CD4-positive, alpha-beta T cell treated with Interleukin-4 for 4 hours (primary cell): ENCODE measurements around the gene RAB36.

ENCODE experiments used
- DNase-seq: peaks from one replicate; pipeline ENCODE4 v3.0.0-alpha.2; 2020

RAB36 gene

DNA sequence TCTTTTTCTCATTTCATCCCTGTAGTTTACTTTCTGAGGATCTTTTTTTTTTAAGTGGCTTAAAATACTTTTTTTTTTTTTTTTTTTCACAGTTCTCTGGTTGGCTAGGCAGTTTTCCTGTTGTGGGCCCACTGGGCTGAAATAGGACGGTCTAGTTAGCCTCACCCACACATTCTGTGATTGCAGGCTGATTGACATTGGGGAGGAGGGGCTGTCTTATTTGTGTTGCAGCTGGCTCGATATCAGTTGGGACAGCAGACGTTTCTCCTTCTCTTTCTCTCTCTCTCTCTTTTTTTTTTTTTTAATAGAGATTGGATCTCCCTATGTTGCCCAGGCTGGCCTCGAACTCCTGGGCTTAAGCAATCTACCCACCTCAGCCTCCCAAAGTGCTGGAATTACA is 41.9 kb downstream of the RAB36 start:
- DNase-seq = no peak

DNA sequence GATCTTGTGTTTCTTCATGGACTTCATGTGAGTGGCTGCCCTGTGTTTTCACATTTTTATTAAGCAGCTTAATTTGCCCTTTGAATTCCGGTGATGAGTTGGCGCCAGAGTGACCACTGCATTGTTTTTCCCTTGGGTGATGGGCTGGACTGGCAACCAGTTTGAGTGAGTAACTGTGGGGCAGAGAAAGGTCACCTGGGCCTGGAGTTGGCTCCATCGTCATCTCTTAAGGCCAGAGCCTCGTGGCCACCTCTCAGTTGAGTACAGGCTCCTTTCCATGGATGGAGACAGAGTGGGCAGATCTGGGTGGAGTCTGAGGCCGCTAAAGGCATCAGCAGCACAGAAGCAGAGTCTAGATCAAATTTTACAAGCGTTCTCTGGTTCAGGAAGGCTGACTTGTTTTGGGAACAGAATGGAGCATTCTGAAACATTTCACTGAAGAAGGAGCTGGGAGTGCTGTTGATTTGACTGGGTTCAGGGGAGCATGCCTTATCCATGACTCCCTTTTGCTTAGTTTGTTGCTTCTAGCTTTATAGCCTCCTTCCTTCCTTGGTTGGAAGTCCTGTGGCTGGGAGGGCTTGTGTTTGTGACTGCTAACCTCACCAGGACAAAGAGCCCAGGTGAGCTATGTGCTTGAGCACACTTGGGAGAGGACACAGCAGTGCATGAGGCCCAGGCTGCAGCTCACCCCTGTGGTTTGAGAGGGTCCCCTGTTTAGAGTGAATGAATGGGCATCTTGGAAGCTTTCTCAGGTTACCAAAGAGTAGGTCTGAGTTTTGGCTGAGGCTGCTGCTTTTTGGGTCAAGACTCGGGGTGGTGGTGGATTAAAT is 42.8 kb downstream of the RAB36 start:
- DNase-seq = no peak

DNA sequence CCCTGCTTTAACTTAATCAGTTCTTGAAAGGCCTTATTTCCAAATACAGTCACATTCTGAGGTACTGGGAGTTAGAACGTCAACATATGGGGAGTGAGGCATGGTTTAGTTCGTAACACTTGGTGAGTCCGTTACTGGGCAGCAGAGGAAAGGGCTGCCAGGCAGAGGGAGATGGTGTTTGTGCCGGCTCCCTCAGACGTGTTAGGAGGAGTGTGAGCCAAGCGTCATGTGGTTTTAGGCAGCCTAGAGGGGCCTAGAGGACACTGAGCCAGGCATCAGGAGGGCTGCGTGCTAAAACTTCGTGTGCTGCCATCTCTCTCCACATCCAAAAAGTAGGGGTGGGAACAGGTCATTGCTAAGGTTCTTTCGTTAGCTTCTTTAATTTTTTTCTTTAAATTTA is 45.2 kb downstream of the RAB36 start:
- no peak for DNase-seq

DNA sequence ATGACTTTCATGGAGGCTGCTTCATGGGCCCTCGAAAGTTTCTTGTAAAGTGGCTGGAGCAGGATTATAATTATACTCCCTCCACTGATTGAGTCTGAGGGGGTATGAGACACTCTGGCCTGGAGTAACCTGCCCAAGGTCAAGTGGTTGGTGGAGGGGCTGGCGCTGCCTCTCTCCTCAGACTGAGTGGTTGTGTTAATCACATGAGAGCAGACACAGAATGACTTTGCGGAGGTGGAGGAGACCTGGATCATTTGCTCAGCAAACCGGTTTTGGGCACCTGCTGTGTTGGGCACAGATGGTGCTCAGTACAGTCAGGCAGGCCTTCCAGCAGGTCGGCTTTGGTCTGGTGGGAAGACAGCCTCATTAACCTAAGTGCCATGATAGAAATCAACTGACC is 46.9 kb downstream of the RAB36 start:
- DNase-seq = no peak

DNA sequence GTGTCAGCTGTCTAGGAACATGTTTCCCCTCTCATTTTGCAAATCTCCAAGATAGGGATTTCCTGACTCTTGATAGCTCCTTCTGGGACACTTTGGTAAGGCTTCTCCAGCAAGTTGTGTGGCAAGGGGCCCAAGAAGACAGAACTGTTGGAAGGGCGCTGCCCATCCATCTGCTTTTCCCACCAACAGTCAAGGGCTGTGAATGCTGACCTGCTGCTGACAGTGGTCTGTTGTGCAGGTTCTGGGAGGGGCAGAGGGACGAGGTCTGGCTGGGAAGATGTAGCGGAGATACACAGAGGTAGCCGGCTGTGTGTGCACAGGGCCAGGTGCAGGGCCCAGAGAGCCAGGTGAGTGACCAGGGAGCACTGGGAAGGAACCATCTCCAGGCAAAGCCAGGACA is 47.3 kb downstream of the RAB36 start:
- no peak for DNase-seq

DNA sequence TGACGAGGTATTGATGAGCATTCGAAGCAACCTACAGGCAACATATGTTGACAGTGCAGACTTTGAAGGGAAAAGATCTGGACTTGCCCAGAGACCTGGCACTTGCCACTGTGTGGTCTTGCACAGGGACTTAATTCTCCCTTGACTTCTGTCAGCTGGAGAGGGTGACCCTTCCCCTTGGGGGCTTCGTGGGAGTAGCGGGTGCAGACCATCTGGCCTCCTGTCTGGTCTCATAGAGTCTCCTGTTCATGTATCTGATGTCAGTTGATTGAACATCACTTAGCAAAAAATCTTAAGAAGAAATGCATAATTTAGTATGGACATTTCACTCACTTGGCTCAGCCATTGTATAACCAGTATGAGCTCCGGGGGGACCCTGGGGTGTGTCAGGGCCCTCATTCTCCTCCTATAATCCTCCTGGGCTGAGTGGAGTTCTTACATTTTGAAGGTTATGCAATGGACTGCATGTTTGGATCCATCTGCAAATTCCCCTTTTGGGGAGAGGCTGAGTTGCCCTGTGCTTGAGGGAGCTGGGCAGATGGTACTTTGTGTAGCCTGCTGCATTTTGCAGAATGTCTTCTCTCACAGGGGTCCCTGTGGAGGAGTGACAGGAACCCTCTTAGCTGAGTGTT is 48.0 kb downstream of the RAB36 start:
- DNase-seq = no peak

DNA sequence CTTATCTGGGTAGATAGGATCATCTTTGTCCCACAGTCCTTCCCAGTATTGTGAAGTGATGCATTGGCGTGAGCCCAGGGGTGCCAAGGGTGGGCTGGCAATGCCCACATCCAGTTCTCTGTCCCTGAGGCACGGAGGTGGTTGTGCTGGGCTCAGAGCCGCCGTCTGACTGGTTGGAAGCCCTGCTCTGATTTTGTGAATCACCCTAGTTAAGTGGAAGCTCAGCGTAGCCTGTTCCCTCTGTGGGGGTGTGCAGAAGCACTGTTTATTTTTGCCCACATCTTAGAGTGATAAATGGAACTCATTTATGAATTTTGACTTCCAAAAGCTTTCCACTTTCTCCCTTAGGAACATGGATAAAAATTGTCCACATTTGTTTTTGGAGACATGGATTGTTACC is 48.6 kb downstream of the RAB36 start:
- DNase-seq = no peak

DNA sequence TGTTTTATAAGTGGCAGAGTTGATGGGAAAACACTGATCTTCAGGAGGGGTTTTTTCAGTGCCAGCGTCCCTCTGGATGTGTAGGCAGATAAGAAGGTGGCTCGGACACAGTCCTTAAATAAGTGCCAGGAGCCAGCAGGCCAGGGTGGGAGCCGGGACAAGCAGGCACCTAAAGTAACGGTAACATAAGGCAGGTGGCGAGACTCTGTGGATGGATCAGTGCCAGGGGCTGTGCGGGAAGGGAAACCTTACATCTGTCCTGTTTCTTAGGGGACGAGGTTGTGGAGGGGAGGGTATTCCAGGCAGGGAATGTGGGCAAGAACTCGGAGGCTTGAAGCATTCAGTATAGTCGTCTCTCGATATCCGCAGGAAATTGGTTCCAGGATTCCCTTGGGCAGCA is 50.9 kb downstream of the RAB36 start:
- DNase-seq = no peak

DNA sequence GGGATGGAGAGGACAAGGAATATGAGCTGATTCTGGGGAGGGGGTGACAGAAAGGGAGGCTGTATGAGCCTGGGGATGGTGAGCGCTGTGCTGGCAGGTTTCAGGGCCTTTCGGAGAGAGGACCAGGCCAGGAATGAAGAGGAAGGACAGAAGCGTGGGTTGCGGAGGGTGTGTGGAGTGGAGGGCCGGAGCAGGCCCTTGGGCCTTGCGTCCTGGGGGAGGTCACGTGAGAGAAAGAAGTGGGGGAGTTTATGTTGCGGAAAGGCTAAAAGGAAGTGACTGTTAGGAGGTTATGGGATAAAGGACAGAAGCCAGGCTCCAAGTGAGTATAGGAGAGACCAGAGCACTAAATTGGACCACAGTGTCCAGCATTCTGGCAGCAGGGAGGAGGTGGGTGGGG is 52.6 kb downstream of the RAB36 start:
- DNase-seq = no peak

DNA sequence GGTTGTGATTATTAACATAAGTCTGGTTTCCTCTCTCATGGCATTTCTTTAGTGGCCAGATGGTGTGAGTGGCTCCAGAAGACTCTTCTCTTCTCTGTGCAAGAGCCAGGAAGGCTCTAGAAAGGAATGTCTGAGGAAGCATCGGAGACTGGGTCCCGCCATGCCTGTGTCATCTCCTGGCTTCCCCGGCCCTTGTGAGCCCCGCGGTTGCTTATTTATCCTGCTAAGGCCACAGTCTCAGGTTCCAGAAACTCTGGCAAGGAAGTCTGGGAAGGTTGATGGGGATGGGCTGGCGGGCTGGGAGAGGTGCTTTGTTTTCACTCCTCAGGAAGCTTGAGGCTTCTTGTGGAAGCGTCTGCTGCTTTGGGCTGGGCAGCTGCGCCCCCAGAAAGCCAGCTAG is 53.9 kb downstream of the RAB36 start:
- DNase-seq = no peak

DNA sequence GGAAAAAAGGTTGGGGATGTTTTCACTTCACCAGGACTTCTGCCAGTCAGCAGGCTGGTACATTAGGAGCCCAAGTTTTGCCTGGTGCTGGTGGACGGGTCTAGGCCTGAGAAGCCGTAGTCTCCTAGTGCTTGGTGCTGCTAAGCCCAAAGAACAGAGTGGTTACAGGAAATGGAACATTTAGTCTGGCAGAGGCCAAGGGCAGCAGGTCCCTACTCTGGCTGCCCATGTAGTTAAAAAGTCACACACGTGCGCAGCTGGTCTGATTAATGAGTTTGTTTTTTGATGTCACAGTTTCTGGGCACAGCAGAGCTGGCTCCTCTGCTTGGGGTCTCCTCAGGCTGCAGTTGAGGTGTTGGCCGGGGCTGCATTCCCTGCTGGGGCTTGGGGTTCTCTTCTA is 55.6 kb downstream of the RAB36 start:
- no peak for DNase-seq

DNA sequence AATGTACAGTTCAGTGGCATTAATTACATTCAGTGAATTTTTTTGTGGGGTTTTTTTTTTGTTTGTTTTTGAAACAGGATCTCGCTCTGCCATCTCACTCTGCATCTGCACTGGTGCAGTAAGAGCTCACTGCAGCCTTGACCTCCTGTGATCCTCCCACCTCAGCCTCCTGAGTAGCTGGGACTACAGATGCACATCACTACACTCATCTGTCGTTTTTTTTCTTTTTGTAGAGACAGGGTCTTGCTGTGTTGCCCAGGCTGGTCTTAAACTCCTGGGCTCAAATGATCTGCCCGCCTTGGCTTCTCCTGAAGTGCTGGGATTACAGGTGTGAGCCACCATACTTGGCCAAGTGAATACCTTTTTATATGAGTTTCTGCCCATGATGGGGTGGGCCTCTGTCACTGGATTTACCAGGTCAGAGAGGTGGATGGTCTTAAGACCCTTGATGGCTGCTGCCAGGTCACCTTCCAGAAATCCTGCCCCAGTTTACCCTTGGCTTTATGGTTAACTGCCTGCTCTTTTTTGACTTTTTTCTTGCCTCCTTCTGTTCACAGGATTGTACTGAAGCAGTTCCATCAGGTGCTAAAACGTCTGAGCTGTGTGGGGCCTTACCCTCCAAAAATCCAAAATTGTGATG is 57.7 kb downstream of the RAB36 start:
- no peak for DNase-seq

DNA sequence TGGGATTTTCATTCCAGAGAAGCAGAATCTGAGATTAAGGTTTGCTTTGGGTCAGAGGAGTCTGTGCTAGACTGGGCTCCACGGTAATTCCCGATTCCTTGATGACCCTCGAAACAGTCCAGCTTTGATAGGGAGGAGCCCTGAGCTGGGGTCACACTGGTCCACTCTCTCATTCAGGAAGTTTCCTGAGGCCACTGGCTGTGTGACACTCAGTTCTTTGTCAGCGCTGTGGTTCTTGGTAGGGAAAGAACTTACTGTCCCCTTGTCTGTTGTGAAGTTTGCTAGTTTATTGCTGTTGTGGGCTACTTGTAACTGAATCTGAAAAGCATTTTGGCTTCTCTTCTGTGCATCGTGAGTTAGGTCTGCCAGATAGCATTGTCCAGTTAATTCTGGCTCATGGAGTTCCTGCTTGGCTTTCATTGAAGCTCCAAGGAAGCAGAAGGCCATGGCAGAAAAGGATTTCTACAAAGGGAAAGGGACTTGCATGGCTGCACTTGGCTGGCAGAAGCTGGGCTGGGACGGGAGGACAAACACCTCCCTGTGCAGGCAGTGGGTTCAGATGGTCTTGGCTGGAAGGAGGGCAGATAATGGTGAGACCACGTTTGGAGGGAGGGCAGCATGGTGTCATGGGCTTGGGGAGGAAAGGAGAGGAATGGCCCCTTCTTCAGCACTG is 58.3 kb downstream of the RAB36 start:
- DNase-seq = no peak

DNA sequence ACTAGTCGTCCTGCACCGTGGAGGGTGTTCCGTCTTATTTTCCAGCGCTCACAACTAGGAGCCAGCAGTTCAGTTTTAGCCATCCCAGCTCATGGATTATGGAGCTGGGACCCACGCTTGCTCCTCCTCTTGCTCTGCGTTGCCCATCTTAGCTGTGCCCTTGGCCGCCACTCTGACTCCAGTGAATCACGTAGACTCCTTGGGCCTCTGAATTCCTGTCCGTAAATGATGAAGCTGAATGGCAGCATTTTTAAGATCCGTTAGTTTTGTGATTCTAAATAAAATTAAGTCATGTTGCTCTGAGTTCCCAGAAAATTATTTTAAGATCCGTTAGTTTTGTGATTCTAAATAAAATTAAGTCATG is 58.8 kb downstream of the RAB36 start:
- DNase-seq = no peak

DNA sequence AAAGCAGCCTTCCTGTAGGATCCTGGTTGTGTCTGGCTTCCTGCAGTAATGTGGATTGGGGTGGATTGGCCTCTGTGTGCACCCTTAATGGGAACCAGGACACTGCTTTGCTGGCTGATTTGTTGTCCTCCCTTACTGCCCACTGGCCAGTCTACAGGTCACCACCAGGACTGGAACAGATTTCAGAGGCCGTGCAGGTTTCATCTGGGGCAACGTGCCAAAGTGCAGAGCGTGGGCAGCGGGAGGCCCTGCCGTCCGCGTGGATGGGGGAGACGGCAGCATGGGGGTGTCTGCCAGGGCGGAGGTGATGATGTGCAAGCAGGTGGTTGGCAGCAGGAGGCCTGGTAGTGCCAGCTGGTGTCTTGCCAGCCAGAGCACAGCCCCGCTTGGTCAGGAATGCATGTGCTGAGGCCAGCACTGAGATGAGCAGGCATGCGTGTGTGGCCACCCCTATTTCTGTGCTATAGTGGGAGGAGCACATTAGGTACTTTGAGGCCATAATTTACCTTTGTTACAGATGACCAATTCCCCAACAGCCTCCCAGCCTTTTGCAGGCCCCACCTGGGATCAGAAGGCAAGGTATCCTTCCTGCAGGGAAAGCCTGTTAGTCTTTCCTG is 59.4 kb downstream of the RAB36 start:
- no peak for DNase-seq

DNA sequence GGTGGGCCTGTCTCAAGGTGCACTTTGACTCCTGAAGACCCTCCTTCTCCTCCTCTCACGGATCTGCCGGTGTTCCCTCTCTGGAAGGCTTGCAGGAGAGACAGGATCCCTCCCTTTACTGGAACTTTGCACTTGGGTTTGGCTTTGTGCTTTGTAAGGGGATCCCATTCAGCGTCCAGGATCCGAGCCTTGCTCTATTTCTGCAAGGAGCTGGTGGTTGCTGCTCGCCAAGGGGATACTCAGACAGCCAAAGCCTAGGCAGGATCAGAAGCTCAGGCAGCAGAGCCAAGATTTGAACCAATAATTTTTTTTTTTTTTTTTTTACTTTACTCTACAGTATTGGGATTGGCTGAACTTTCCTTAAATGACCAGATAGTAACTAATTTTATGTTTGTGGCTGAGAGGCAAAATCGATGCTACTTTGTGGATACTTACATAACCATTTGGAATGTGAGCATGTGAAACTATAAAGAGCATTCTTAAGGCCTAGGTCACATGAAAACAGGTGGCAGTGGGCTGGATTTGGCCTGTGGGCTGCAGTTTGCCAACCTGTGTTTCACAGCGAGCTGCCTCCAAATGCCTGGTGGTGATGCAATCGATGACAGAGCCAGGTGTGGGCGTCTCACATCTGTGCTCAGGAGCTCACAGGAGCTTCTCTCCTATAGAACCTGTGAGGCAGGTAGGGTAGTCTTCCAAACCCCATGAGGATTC is 60.2 kb downstream of the RAB36 start:
- DNase-seq = no peak

DNA sequence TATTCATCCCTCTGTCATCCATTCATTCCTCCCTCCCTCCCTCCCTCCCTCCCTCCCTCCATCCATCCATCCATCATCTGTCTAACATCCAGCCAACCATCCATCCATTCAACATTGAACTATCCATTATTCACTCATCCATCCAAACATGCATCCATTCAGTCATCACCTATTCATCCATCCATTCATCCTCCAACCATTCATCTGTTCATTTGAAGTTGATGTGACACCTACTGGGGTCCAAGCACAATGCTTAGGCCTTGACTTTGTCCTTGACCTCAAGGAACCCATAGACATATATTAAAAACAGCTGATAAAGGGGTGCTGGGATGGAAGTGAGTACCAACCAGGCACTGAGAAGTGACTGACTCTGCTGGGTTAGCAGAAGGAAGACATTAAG is 61.6 kb downstream of the RAB36 start:
- no peak for DNase-seq

DNA sequence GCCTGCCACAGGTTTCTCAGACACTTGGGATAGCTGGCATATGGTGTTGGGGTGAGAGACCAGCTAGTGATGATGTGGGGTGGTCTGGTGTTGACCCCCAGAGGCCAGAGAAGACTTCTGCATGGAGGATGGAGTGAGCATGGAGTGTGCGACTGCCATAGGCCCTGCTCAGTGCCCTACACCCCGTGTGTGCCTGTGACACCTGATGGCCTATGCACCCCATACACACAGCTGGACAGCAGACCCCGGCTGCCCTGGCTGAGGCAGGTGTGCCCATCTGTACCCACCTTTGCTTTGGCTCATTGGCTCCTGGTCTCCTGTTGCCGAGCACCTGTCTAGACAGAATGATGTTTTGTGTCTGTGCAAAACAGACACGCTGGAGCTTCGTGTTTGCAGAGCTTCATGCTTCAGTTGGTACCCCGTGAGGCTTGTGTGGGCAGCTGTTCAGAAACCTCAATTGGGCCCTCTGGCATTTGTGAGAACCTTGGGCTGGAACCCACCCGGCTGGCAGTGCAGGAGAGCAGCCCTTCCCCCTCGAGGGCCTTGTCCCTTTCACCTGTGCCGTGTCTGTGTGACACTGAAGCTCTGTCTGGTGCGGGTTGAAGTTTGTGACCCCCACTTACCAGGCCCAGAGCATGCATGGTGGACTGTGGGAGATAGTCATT is 62.6 kb downstream of the RAB36 start:
- DNase-seq = no peak

DNA sequence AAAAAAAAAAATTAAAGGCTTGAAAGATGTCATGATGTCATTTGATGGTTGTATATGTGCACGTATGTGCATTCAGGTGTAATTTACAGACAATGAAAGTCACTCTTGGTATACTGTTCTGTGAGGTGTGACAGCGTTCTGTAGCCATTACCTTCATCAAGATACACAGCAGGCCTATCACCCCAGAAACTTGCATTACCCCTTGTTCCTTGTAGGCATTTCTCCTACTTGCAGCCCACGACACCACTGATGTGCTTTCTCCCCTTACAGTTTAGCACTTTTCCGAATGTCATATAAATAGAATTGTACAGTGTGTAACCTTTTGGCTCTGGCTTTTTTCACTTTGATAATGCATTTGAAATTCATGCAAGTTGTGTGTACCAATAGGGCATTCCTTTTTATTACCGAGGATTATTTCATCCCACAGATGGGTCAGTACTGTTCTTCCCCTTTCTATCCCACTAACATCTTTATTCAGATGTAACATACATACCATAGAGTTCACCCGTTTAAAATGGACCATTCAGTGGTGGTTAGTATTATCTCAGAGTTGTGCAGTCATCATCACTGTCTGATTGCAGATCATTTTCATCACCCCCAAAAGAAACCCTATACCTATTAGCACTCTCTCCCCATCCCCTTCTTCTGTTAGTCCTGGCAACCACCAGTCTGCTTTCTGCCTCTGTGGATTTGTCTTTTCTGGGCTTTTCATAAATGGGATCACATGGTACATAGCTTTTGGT is 65.3 kb downstream of the RAB36 start:
- no peak for DNase-seq

DNA sequence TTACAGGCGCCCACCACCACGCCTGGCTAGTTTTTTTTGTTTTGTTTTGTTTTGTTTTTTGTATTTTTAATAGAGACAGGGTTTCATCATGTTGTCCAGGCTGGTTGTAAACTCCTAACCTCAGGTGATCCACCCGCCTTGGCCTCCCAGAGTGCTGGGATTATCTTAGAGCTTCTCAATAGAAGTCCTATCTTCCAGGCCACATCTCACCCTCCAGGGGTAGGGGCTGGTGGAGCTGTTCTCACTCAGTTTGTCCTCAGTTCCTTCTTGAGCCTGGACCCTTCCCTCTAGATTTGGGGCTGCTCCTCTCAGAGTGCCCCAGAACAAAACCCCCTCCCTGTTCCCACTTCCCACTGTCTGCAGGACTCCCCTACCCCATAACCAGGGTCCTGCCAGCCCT is 66.3 kb downstream of the RAB36 start:
- DNase-seq = no peak
